GM13976 (cell line): ENCODE measurements around the gene FAM47E.
A peak's percentile ranks its signal among the peaks of the same experiment; 100 is the strongest.

ENCODE experiments used
- DNase-seq: peaks from one replicate; pipeline ENCODE4 v3.0.0; 2012; ENCODE audit warnings: low spot score
- in situ Hi-C: fragments of 300-500 bp; cut with MboI; formaldehyde crosslinking; loops from one replicate; pipeline ENCODE4 v1.12.0; 2022; ENCODE audit warnings: low sequenced_read_pairs, mixed read lengths, inconsistent platforms; ENCODE audit not compliant: unreplicated experiment
- TF ChIP-seq, protein P1 (sequence below): IDR thresholded peaks from 2 replicates; pipeline ENCODE4 v1.5.1; 2012; ENCODE audit warnings: borderline replicate concordance, mild to moderate bottlenecking; ENCODE audit not compliant: insufficient read depth; ENCODE audit errors: extremely low read depth, missing control alignments, control extremely low read depth

FAM47E gene

DNA sequence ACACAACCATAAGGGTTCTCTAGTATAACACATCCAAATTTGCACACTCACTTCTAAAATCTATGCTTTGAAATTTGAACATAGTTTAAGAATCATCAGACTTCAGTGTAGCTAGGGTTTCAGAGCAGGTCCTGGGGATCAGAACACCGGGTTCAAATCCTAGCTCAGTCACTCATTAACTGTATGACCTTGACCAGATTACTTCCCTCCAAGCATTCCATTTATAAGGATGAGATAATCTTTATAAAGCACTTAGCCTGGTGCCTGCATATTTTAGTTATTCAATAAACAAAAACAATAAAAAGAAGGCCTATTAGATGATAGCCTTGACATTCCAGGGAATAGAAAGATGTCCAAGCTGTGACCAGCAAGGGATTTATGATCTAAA lies 50.2 kb downstream of the FAM47E start:
- no peak for DNase-seq
- TF ChIP-seq, protein P1, sequence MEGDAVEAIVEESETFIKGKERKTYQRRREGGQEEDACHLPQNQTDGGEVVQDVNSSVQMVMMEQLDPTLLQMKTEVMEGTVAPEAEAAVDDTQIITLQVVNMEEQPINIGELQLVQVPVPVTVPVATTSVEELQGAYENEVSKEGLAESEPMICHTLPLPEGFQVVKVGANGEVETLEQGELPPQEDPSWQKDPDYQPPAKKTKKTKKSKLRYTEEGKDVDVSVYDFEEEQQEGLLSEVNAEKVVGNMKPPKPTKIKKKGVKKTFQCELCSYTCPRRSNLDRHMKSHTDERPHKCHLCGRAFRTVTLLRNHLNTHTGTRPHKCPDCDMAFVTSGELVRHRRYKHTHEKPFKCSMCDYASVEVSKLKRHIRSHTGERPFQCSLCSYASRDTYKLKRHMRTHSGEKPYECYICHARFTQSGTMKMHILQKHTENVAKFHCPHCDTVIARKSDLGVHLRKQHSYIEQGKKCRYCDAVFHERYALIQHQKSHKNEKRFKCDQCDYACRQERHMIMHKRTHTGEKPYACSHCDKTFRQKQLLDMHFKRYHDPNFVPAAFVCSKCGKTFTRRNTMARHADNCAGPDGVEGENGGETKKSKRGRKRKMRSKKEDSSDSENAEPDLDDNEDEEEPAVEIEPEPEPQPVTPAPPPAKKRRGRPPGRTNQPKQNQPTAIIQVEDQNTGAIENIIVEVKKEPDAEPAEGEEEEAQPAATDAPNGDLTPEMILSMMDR = no peak
- in situ Hi-C loops = no loop called here

DNA sequence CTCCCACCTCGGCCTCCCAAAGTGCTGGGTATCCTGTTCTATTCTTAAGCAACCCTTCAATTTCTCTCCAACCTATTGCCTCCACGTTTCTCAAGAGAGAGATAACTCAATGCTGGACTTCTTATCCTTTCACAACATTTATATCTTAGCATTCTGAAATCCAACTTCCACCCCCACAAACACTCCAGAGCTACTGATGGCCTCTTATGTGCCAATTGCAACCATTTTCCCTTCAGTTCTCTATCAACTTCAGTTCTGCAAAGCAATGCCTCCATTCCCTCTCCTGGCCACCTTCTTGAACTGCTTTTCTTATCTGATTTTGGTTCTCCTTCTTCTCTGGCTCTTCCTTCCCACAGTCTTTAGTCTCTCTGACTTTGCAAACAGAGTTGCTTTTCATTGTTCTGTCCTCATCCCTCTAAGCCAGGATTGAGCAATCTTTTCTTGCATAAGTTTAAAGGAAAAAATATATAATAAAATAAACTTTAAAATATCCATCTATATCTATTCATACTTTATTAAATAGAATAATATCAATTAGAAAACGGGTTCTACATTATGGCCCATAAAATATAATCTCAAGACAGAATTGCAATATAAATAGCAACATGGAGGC lies 51.4 kb downstream of the FAM47E start:
- no peak for DNase-seq
- TF ChIP-seq, protein P1 = no peak
- in situ Hi-C loops = no loop called here

DNA sequence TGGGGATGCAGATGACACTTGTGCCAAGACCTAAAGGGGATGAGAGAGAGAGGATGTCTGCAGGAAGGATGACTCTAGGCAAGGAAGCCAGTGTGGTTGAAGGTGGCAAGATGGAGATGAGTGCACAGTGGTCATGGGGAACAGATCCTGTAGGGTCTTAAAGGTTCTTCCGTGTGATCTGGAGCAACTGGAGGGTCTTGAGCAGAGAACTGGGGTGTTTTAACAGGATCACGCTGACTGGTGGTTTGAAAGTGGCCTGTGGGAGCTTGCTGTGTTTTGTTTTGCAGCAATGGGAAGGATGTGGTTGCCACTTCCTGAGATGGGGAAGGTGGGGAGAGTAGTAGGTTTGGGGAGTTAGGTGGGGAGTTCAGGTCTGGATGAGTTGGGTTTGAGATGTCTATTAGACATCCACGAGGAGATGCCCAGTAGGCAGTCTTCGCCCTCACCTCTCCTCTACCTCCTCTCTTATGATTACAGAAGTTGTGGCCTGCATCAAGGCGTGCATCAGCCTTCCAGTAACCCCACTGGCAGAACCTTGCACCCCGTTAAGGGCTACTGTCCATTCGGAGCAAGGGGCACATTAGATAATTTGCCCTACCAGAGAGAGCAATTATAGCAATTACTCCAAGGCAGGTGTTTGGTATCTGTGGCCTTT lies 53.6 kb downstream of the FAM47E start:
- TF ChIP-seq, protein P1 = no peak
- in situ Hi-C loops = no loop called here
- DNase-seq = no peak

DNA sequence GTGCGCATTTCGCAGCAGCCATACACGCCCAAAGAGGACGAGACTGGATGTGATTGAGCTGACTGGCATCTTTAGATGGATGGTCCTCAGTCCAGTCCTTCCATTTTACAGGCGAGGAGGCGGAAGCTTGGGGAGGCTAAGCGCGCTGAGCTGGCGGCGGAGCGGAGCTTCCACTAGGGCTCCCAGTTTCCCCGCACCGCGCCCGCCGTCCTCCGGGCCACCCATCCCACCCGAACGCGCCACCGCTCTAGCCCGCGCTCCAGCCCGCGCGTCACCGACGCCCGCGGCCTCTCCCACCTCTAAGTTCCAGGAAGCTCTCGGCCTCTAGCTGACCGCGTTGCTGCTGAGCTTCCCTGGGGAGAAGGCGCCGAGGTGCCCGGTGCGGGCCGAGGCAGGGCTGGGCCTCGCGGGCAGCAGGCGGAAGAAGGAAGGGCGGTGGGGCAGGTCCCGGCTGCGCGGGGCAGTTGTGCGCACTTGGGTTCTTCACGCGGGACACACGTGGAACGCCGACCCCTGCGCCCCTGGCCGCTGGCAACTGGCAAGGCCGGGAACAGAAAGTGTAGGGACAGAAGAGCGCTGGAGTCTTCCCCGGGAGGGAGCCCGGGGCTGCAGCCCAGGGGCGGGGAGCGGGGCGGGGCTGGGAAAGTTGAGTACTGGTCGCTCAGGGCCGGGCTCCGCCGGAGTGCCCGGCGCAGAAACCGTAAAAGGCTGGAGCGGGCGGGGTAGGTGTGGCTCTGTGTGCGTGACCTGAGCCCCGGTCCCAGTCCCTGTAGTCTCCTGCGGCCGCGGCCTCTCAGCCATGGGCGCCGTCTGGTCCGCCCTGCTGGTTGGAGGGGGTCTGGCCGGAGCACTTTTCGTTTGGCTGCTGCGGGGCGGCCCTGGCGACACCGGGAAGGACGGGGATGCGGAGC lies 54.7 kb downstream of the FAM47E start, which contains the start of gene STBD1:
Gene STBD1 (plus strand): TSS at position 763 of the 911 bp plus-strand sequence. CDS start 37 bp downstream, at position 800.
- TF ChIP-seq, protein P1 = no peak
- DNase-seq = peak; percentile 56
- in situ Hi-C loops = no loop called here

DNA sequence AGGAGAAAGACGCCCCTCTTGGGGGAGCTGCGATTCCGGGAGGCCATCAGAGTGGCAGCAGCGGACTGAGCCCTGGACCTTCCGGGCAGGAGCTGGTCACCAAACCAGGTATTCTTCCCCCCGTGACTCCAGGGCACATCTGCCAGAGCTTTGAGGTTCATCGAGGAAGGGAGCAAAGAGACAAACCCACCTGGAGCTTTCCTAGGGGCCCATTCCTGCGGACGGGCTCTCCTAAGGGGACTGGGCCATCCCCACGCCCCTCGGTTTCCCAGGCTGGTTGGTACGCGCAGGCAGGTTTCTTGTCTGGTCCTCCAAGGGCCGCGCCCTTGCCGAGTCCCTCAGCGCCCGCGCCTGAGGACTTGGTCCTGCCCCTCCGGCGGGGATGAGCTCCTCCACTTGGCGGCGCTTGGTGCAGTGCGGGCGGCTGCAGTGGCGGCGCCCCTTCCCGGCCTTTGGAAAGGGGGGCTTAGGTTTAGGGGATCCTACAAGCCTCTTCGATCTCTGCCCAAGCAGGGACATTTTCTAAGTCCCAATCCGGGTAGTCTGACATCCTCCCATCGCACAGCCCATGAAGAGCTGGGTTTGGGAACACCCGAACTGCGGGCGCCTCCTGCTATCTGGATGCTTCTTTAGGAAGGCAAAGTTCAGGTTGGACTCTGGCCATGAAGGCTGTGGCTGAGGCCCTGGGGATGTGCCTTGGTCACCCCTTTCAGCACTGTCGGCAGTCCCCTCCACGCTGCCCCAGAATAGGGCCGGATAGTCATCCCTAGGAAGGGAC lies 55.5 kb downstream of the FAM47E start:
- in situ Hi-C loops = no loop called here
- TF ChIP-seq, protein P1 = no peak
- peak; percentile 55 for DNase-seq

DNA sequence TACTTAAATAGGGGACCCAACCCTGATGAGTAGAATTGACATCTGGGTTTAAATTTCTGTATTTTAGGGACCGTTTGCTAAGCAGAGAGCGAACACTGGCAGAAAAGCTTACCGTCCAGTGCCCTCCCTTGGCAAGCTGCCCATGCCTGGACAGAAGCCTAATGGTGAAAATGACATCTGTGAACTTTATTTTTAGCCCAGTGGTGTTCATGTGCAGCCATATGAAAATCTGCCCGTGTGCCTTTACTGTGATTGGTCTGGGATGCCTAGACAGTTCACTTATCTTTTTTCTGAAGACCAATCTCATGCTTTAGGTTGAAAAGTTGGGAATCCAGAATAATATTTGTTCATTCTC lies 56.1 kb downstream of the FAM47E start:
- TF ChIP-seq, protein P1 = no peak
- no peak for DNase-seq
- in situ Hi-C loops = no loop called here
